GM12878 (cell line): Measurements from ENCODE around the gene CBLB. TPM values are rescaled to one million over a fixed set of nuclear protein-coding genes. Genes with fewer than 3 reads are reported as not detected.

Source experiments
- ATAC-seq: fragments of 200-7000 bp; cut with Tn5 transposase; 3 replicates; pipeline ENCODE4 v1.9.1; 2020; ENCODE audit warnings: mild to moderate bottlenecking, moderate library complexity
- BruUV-seq: library from RNA; stranded (reverse); fragments of 400-500 nt; replicated peaks from 2 replicates; lab custom pipeline; 2021; lab: Mats Ljungman, UMichigan
- CTCF ChIA-PET: fragments of 300-600 bp; sonication (Branson Sonifier 250); formaldehyde crosslinking; extraction: SDS; loops from one replicate; lab custom pipeline; 2021; ENCODE audit warnings: inconsistent platforms; lab: Yijun Ruan, JAX
- POLR2A ChIA-PET: fragments of 350-600 bp; formaldehyde crosslinking; extraction: SDS; loops from one replicate; lab custom pipeline; 2021; ENCODE audit warnings: inconsistent platforms; lab: Charles Lee
- RAD21 ChIA-PET: fragments of 300-600 bp; sonication (Branson Sonifier 250); formaldehyde crosslinking; loops from one replicate; lab custom pipeline; 2023; ENCODE audit warnings: antibody characterized with exemption; ENCODE audit not compliant: unreplicated experiment; lab: Charles Lee
- SMC1A ChIA-PET: fragments of 300-600 bp; sonication (Branson Sonifier 250); formaldehyde crosslinking; loops from one replicate; lab custom pipeline; 2023; ENCODE audit not compliant: unreplicated experiment, uncharacterized antibody; lab: Charles Lee
- DNase-seq: peaks from one replicate; pipeline ENCODE4 v3.0.0-alpha.2; 2011; ENCODE audit warnings: low read depth, low spot score
- FAIRE-seq: peaks from 3 replicates; lab custom pipeline; 2011; peaks lifted over from hg19 to GRCh38; lab: Jason Lieb, UNC
- H2AFZ ChIP-seq: 2 replicates; pipeline ENCODE4 v1.6.0; 2011; ENCODE audit warnings: low read depth, low read length, control low read depth; ENCODE audit not compliant: control insufficient read depth
- H3K27ac ChIP-seq: 2 replicates; pipeline ENCODE4 v1.5.1; 2011; ENCODE audit warnings: control low read depth; ENCODE audit not compliant: control insufficient read depth, insufficient read depth
- H3K27me3 ChIP-seq, 2 experiments: replicated peaks in 1 of 2; 2 replicates each; pipeline versions ENCODE4 v1.6.0 to v1.6.1; 2011; ENCODE audit warnings: low read length in 1 of 2; ENCODE audit not compliant: control insufficient read depth in 2 of 2, insufficient read depth in 2 of 2
- H3K36me3 ChIP-seq, 2 experiments: 2 replicates each; pipeline ENCODE4 v1.5.1; 2011; ENCODE audit warnings: low read length in 1 of 2; ENCODE audit not compliant: control insufficient read depth in 2 of 2, insufficient read depth in 2 of 2
- H3K4me1 ChIP-seq: 2 replicates; pipeline ENCODE4 v1.6.1; 2011; ENCODE audit warnings: mild to moderate bottlenecking, low read length, moderate library complexity, mixed read lengths; ENCODE audit not compliant: control insufficient read depth, insufficient read depth
- H3K4me2 ChIP-seq: 2 replicates; pipeline ENCODE4 v1.6.0; 2011; ENCODE audit warnings: control low read depth; ENCODE audit not compliant: control insufficient read depth, insufficient read depth
- H3K4me3 ChIP-seq: fragments of 200-600 bp; sonication (generic); 2 replicates; pipeline ENCODE4 v1.5.1; 2016
- H3K79me2 ChIP-seq: 2 replicates; pipeline ENCODE4 v1.6.0; 2011; ENCODE audit warnings: low read length; ENCODE audit not compliant: control insufficient read depth, insufficient read depth
- H3K9ac ChIP-seq: 2 replicates; pipeline ENCODE4 v1.8.0; 2011; ENCODE audit warnings: low read length, control low read depth, mixed read lengths; ENCODE audit not compliant: control insufficient read depth, insufficient read depth
- H3K9me3 ChIP-seq: replicated peaks from 3 replicates; pipeline ENCODE4 v1.5.1; 2011; ENCODE audit warnings: mild to moderate bottlenecking, low read length; ENCODE audit not compliant: control insufficient read depth, insufficient read depth
- H4K20me1 ChIP-seq: 2 replicates; pipeline ENCODE4 v1.6.0; 2011; ENCODE audit not compliant: control insufficient read depth, insufficient read depth
- CREM ChIP-seq: IDR thresholded peaks from 2 replicates; pipeline ENCODE4 v1.6.1; 2014; ENCODE audit warnings: antibody characterized with exemption, low read depth
- EZH2 ChIP-seq: IDR thresholded peaks from 2 replicates; pipeline ENCODE4 v1.6.1; 2012; ENCODE audit warnings: low read depth, mild to moderate bottlenecking, control low read depth, inconsistent platforms, low read length, borderline replicate concordance; ENCODE audit not compliant: control insufficient read depth
- HDAC6 ChIP-seq: fragments of 200-600 bp; sonication (generic); IDR thresholded peaks from one replicate; pipeline ENCODE4 v1.8.0; 2017; ENCODE audit warnings: antibody characterized with exemption; ENCODE audit not compliant: unreplicated experiment
- NFXL1 ChIP-seq: fragments of 450-650 bp; IDR thresholded peaks from 2 replicates; pipeline ENCODE4 v1.6.1; 2017; ENCODE audit warnings: antibody characterized with exemption, mild to moderate bottlenecking, borderline replicate concordance
- TCF12 ChIP-seq: IDR thresholded peaks from 2 replicates; pipeline ENCODE4 v1.6.1; 2011; ENCODE audit warnings: low read depth, mild to moderate bottlenecking, low read length
- ZSCAN29 ChIP-seq: fragments of 450-650 bp; IDR thresholded peaks from 2 replicates; pipeline ENCODE4 v1.6.1; 2017; ENCODE audit warnings: mild to moderate bottlenecking, moderate library complexity
- WGBS: methylation state at CpG from one replicate; pipeline ENCODE4 v1.1.6; 2016; ENCODE audit warnings: low lambda C conversion rate; ENCODE audit not compliant: insufficient replicate concordance, insufficient coverage; ENCODE audit errors: missing lambda C conversion rate; 5-methylcytosine and 5-hydroxymethylcytosine counted together
- in situ Hi-C: fragments of 300-500 bp; cut with MboI; formaldehyde crosslinking; loops from 9 replicates; pipeline ENCODE4 v1.14.3; 2018; ENCODE audit warnings: mixed read lengths
- intact Hi-C: fragments of 100-400 bp; cut with micrococcal nuclease; formaldehyde crosslinking; loops from one replicate; pipeline ENCODE4 v1.14.2; 2022; ENCODE audit not compliant: unreplicated experiment
- polyA plus RNA-seq, 11 experiments: library from polyadenylated mRNA; depleted of rRNA in 4 of 11; unstranded in 6 of 11; stranded (reverse) in 5 of 11; fragments of >200 nt; fragmentation: Nextera tagmentation in 4 of 11; fragmentation: Illumina TruSeq in 1 of 11; extraction: Ambion mirVana in 4 of 11; extraction: Trizol in 1 of 11; gene quantifications; 1 replicate in 1 of 11; 2 replicates in 10 of 11; pipeline versions ENCODE4 v1.2.1 to v1.2.3, GENCODE V29; 2011 to 2016; ENCODE audit warnings: inconsistent platforms in 2 of 11, missing spikeins in 2 of 11, low read depth in 1 of 11
- total RNA-seq, 4 experiments: library from RNA; depleted of rRNA in 3 of 4; stranded (reverse); fragments of >200 nt in 3 of 4; fragmentation: Illumina TruSeq in 1 of 4; extraction: Trizol in 1 of 4; gene quantifications; 2 replicates each; pipeline versions ENCODE4 v1.2.1 to v1.2.3, GENCODE V29; 2013 to 2021

The CBLB gene
- total and polyA plus RNA-seq, 10 of the 15 experiments (the other 5 are each of a cell fraction or from before 2014, with no cell fraction given) = 17.2 to 107 (median 41.9) TPM

DNA sequence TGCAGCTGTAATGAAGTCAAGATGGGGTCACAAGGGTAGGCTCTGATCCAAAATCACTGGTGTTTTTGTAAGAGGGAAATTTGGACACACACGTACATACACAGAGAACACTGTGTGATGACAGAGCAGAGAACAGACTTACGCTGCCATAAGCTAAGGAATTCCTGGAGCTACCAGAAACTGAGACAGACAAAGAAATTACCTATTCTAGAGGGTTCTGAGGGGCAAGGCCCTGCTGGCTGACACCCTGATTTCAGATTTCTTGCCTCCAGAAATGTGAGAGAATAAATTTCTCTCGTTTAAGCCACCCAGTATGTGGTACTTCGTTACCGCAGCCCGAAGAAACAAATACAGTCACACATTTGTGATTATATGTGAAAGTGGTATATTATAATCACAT, 24.8 kb downstream of the CBLB start:
- Histone ChIP-seq H2AFZ (no peak overlapping the region), H3K4me3 (no peak overlapping the region), H3K79me2 (peaks cover 7% of the 10 kb centered on the region), H3K27ac (no peak overlapping the region), H3K36me3 (peaks cover 2 to 13% of the 10 kb centered on the region in 2 experiments; a peak in 3 of 4 replicates), H3K4me2 (no peak overlapping the region), H3K9me3 (no peaks in the 10 kb centered on the region; the same call in 2 of the 3 replicates), H4K20me1 (no peaks in the 10 kb centered on the region), H3K4me1 (no peaks in the 10 kb centered on the region), H3K9ac (no peak overlapping the region), H3K27me3 (no peaks in the 10 kb centered on the region)
- 96% methylated on average over 6 of the region's 6 CpGs for WGBS
- DNase-seq = no peak
- CTCF ChIA-PET = interaction anchor here (0.6 to 1.4 kb wide), 3 partner anchors 8 to 43 kb away, joined by 3 to 7 read pairs (median 3); no protein-coding TSS in a partner anchor
- FAIRE-seq = no peak
- no peak for ATAC-seq
- in situ Hi-C loops (no loop called here), intact Hi-C loops (no loop called here)
- TF ChIP-seq ZSCAN29 (no peak), TCF12 (no peak), CREM (no peak), EZH2 (no peak), HDAC6 (no peak)
- POLR2A ChIA-PET = interaction anchor here (0.5 kb wide), 1 partner anchor 183 kb away, joined by 4 read pairs; no protein-coding TSS in a partner anchor
- RAD21 ChIA-PET = interaction anchor here (1.4 kb wide), 1 partner anchor 19 kb away, joined by 3 read pairs; no protein-coding TSS in a partner anchor
- SMC1A ChIA-PET = interaction anchor here (0.9 to 2.2 kb wide), 3 partner anchors 14 to 123 kb away, joined by 3 to 6 read pairs (median 4); no protein-coding TSS in a partner anchor
- no TSS peak for BruUV-seq

DNA sequence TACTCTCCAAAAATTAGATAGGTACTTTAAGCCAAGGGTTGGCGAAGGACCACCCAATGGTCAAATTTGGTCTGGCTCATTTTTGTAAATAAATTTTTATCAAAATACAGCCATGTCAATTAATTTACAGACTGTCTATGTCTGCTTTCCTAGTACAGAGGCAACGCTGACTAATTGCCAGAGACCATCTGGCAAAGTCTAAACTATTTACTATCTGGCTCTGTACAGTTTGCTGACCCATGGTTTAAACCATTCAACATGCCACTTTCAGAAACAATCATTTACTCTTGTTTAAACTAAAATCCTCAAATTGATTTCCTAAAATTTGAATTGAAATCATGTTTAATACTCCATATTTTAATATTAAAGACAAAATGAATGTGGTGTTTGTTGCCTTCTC, 25.9 kb downstream of the CBLB start:
- H3K36me3 ChIP-seq = peaks cover 2 to 13% of the 10 kb centered on the region in 2 experiments; a peak in 3 of 4 replicates
- peaks cover 5% of the 10 kb centered on the region for H3K79me2 ChIP-seq
- FAIRE-seq (no peak), DNase-seq (no peak), ATAC-seq (no peak)
- intact Hi-C loops (no loop called here), in situ Hi-C loops (no loop called here)
- no peak overlapping the region for H2AFZ ChIP-seq
- ChIA-PET RAD21 (no interaction called here), CTCF (interaction anchor here (1.2 to 1.4 kb wide), 2 partner anchors 9 to 42 kb away, joined by 3 to 7 read pairs; no protein-coding TSS in a partner anchor), SMC1A (interaction anchor here (1.0 to 1.4 kb wide), 2 partner anchors 8 to 25 kb away, joined by 3 to 4 read pairs; no protein-coding TSS in a partner anchor), POLR2A (no interaction called here)
- H3K27me3 ChIP-seq = no peaks in the 10 kb centered on the region
- no peak overlapping the region for H3K9ac ChIP-seq
- no peak overlapping the region for H3K4me3 ChIP-seq
- H3K4me2 ChIP-seq = no peak overlapping the region
- WGBS = 97% methylated on average over 2 of the region's 2 CpGs
- BruUV-seq = no TSS peak
- no peaks in the 10 kb centered on the region; the same call in 2 of the 3 replicates for H3K9me3 ChIP-seq
- H3K4me1 ChIP-seq = peaks cover 6% of the 10 kb centered on the region
- no peaks in the 10 kb centered on the region for H4K20me1 ChIP-seq
- H3K27ac ChIP-seq = no peak overlapping the region
- TF ChIP-seq NFXL1 = no peak
